SHP77 (cell line): ENCODE measurements around the gene RALGAPB.

ENCODE experiments used
- DNase-seq, 2 experiments: peaks; one replicate each; lab custom pipeline; 2025; lab: John Stamatoyannopoulos, UW

The RALGAPB gene

GRCh38 chr20:38610521-38610920 lies 137.9 kb downstream of the RALGAPB start:
- DNase-seq = no peak

DNA sequence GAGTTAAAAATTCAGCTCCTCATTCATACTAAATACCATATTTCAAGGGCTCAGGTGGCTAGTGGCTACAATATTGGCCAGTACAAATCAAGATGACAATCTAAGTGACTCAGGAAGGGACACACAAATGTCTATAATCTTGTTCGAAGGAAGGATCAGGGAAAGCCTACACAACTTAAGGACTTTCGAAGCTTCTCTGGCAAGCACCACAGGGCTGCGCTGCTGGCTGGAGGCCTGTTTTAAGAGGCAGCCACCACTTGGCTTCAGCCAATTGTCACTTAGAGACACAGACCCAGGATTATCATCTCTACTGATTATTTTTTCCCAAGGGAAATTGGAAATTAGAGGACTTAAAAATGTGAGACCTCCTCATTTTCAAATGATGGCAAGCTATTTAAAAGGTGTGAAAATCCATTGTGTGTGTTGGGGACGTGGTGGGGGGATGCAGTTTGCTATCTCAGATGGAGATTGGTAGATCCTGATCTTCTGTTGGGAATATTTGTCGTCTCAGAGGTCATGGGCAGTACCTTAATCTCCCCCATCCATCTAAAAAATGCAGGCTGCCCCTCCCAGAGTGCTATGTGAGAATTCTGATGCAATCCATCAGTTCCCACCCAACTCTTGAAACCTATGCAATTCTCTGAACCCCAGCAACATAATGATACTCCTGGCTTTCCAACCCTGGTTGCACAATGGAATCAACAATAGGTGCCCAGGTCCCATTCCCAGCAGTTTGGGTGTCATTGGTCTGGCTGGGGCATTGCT lies 140.3 kb downstream of the RALGAPB start:
- DNase-seq = no peak

DNA sequence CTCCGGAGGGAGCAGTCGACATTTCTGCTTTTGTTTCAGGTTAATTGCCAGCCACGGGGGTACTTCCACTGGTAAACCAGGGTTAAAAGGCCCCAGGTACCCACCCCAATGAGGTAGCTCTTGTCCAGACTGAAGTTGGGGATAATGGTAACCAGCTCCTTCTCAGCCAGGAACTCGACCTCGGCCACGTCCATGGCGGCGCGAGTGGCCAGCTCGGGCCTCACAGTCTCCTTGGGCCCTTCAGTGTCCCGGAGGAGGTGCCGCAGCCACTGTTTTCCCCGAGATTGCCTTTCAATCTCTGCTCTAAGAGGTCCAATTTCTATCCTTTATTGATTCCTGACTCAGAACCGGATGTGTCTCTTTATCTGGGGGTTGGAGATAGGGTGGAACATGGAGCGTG lies 142.6 kb downstream of the RALGAPB start:
- DNase-seq = no peak

DNA sequence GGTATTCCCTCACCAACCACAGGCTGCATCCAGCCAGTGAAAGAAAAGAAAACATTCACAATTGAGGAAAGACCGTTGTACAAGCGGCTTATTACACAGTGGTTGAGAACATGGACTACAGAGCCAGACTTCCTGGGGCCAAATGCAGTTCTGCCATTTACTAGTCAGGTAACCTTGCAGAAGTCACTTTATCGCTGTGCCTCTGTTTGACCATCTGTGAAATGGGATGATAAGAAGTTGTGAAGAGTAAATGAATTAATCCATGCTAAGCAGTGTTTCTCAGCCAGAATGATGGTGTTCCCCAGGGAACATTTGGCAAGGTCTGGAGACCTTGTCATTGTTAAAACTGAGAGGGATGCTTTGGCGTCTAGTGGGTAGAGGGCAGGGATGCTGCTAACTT lies 143.8 kb downstream of the RALGAPB start:
- no peak for DNase-seq

DNA sequence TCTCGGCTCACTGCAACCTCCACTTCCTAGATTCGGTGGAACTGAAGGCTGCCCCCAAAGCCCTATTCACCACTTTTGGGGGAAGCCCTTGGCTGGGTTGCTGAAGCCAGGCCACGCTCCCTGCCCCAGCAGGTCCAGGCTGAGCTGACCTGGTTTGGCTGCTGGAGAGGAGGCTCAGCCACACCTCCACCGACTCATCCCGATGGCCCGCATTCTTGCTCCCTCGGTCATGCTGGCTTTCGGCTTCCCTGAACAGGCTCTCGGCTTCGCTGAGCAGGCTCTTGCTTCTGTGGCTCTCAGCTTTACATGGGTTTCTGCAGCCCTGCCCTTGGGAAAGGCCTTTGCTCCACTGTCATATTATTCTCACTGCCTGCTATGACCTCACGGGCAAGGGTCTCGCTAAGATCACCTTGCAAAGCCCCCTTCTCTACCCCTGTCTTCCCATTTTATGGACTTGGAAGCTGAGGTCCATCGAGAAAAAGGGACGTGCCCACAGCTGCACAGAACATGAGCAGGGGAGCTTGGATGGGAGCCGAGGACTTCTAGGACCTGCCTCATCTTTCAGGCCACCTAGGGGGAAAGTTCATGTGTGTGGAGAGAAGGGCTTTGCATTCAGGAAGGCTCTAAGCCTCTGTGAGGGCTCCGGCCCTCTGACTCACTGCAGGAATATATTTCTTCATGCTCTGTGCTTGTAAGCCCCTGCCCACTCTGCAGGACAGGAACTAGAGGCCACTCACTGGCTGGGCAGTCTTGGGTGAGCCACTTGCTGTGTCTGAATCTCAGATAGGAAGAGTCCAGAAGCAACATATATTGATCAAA lies 144.6 kb downstream of the RALGAPB start:
- DNase-seq = no peak

DNA sequence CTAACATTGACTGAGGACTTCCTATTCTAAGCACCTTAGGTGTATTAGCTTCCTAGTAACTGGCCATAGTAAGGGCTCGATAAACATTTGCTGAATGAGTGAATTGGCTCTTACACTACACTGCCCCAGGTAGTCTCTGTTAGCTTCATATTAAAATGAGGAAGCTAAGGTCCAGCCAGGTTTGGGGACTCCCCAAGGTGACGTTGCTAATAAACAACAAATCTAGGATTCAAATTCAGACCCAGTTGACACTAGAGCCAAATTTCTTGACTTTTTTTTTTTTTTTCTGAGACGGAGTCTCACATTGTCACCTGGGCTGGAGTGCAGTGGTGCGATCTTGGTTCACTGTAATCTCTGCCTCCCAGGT lies 145.2 kb downstream of the RALGAPB start:
- no peak for DNase-seq

GRCh38 chr20:38620441-38620840 lies 147.8 kb downstream of the RALGAPB start:
- DNase-seq = no peak

DNA sequence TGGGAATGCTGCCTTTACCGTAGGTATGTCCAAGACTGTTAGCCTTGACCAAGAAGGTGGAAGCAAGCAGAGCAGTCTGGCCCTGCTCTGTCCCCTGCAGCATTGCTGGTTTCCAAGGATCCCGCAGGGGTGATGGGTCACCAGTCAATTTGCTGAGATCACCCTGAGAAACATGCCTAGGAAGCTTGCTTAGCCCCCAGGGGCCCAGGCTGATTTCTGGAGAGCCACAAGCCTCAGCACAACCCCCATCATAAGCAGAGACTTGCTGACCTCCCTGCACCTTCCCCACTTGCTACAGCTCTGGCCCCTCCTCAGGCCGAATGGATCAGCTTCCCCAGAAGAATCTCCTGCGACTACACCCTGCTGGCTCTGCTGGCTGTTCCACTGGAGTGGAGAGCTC lies 150.4 kb downstream of the RALGAPB start:
- DNase-seq = no peak

DNA sequence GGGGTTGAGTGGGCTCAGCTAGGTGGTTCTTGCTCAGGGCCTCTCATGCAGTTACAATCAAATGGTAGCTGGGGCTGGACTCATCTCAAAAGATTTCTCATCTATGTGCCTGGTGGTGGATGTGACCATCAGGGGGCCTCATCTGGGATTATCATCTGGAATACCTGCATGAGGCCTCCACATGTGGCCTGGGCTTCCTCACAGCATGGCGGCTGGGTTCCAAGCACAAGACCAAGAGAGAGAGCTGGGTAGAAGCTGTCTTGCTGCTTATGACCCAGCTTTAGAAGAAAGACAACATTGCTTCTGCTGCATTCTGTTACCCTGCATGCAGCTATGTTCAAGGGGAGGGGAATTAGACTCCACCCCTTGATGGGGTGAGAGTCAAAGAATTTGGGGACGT lies 151.4 kb downstream of the RALGAPB start:
- DNase-seq = no peak

DNA sequence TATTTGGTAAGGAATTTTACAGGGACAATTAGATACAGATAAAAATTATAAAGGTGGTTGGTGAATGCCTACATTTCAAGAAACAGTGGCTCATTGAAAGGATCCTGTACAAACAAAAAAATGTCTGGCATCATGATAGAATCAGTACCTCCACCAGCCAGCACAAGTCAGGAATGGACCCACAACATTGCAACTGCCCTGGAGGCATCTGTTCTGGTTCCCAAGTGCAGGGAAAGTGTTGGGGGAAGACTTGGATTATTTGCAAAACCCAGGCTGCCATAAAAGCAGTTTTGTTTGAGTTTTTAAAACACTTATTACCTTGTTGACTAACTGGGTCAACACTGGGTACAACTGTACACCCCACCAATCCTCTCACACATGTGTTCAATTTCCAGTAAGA lies 153.3 kb downstream of the RALGAPB start:
- no peak for DNase-seq

- no peak for DNase-seq
Measured at GRCh38 chr20:38626921-38627659, 154.4 kb downstream of the RALGAPB start.
